GM11168 (cell line): Measurements from ENCODE around the gene ROBO1.
"Not testable (repeated sequence)": the region's sequence is repeated elsewhere in the genome, so short reads cannot be mapped to it uniquely, and the experiment has no call there.

Source experiments
- in situ Hi-C: fragments of 300-500 bp; cut with MboI; formaldehyde crosslinking; loops from one replicate; pipeline ENCODE4 v1.12.0; 2022; ENCODE audit warnings: low sequenced_read_pairs; ENCODE audit not compliant: unreplicated experiment

The ROBO1 gene

GRCh38 chr3:79337798-79338197 is 430.0 kb downstream of the ROBO1 start:
- in situ Hi-C loops: no loop called here

GRCh38 chr3:79329154-79329553 is 438.6 kb downstream of the ROBO1 start:
- in situ Hi-C loops: no loop called here

GRCh38 chr3:79326642-79327041 is 441.2 kb downstream of the ROBO1 start:
- in situ Hi-C loops: no loop called here

GRCh38 chr3:79325833-79326383 is 441.9 kb downstream of the ROBO1 start:
- in situ Hi-C loops: not testable (repeated sequence)

GRCh38 chr3:79317551-79318518 is 450.0 kb downstream of the ROBO1 start:
- in situ Hi-C loops: no loop called here

- in situ Hi-C loops: no loop called here
These were observed 452.8 kb downstream of the ROBO1 start for GRCh38 chr3:79314962-79315361.

GRCh38 chr3:79314544-79314943 is 453.3 kb downstream of the ROBO1 start:
- in situ Hi-C loops: no loop called here

- in situ Hi-C loops: no loop called here
These were observed 457.8 kb downstream of the ROBO1 start for GRCh38 chr3:79310016-79310415.

GRCh38 chr3:79306934-79307570 is 460.7 kb downstream of the ROBO1 start:
- in situ Hi-C loops: no loop called here

GRCh38 chr3:79299949-79300635 is 467.7 kb downstream of the ROBO1 start:
- in situ Hi-C loops: not testable (repeated sequence)

GRCh38 chr3:79297245-79297960 is 470.4 kb downstream of the ROBO1 start:
- in situ Hi-C loops: no loop called here

- in situ Hi-C loops: no loop called here
These were observed 480.9 kb downstream of the ROBO1 start for GRCh38 chr3:79286882-79287281.

GRCh38 chr3:79285871-79286270 is 481.9 kb downstream of the ROBO1 start:
- in situ Hi-C loops: no loop called here

GRCh38 chr3:79285380-79285779 is 482.4 kb downstream of the ROBO1 start:
- in situ Hi-C loops: no loop called here

- in situ Hi-C loops: no loop called here
These were observed 483.0 kb downstream of the ROBO1 start for GRCh38 chr3:79284781-79285180.

GRCh38 chr3:79278681-79279080 is 489.1 kb downstream of the ROBO1 start:
- in situ Hi-C loops: no loop called here

GRCh38 chr3:79268422-79268821 is 499.4 kb downstream of the ROBO1 start:
- in situ Hi-C loops: no loop called here

- in situ Hi-C loops: no loop called here
These were observed 502.9 kb downstream of the ROBO1 start for GRCh38 chr3:79264892-79265291.

- in situ Hi-C loops: no loop called here
These were observed 504.4 kb downstream of the ROBO1 start for GRCh38 chr3:79263423-79263822.

GRCh38 chr3:79258479-79258878 is 509.3 kb downstream of the ROBO1 start:
- in situ Hi-C loops: no loop called here
